NCI-H1930 (cell line): ENCODE measurements around the gene AMOTL1.
"Not testable (repeated sequence)": the region's sequence is repeated elsewhere in the genome, so short reads cannot be mapped to it uniquely, and the experiment has no call there.

Experiments
- DNase-seq, 2 experiments: peaks; one replicate each; lab custom pipeline; 2025; lab: John Stamatoyannopoulos, UW

Gene AMOTL1

DNA sequence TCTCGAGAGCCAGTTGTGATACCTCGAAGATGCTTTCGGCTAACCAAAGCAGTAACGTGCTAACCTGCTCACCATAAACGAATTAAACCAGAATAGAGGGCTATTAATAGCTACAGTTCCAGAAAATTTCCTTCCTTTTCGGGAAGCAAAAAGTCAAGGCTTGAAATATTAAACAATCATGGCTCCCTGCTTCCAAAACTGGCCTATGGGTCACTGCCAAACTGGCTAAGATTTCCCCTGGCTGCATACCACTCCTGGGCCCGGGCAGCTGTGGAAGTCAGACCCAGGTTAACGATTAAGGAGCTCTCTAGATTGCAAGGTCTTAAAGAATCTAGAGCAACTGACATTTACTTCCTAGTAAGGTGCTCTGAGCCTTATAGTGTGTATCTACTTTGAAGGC lies 1.7 kb downstream of the AMOTL1 start:
- DNase-seq: no peak

DNA sequence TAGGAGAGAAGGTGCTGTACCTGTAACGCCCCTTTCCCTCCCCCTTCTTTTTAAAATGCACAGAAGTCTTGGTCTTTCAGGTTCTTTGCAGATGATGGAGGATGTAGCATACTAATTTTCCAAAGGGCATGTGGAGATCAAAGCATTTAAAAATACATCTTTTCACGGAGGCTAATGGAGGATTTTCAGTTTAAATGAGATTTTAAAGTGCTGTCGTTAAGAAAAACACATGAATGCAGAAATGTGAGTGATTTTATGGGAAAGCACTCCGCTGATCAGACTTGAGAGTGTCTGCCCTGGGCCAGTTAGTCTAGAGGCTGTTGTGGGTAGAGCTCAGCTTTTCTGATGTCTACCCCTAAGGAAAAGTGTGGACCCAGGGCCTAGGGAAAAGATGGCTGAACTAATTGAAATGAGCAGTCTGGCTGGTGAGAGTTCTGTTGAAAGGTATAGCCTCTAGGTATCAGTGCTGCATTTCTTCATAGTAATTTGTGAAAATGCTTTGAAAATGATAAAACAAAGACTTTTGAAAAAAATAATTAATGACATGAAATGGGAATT lies 2.5 kb downstream of the AMOTL1 start:
- no peak for DNase-seq

DNA sequence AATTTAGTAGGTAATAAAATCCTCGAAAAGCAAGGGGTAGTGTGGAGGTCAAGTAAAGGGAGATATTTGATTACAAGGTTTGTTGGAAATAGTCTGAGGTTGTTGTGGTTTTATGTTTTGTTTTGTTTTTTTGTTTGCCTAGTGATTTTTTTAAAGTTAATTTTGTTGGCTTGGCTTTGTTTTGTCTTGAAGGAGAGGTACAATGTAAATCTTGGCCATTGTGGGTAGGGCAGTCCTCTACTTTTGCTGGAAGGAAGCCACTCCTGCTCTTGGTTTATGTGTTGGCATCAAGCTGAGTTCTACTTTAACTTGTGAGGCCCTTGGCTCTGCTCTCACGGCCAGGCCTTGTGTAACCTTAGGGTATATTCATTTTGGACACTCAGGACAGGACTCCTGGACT lies 3.2 kb downstream of the AMOTL1 start:
- no peak for DNase-seq

DNA sequence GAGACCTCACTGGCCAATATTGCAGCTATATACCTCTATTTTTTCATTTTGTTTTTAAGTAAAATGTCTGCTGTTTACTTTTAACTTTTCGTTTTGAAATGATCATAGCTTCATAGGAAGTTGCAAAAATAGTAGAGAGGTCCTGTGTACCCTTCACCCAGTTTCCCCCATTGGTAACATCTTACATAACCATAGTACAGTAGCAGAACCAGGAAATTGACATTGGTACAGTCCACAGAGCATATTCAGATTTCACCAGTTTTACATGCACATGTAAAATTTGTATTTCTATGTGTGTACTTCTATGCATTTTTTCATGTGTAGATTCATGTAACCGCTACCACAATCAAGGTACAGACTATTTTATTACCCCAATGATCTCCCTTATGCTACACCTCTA lies 3.8 kb downstream of the AMOTL1 start:
- no peak for DNase-seq

DNA sequence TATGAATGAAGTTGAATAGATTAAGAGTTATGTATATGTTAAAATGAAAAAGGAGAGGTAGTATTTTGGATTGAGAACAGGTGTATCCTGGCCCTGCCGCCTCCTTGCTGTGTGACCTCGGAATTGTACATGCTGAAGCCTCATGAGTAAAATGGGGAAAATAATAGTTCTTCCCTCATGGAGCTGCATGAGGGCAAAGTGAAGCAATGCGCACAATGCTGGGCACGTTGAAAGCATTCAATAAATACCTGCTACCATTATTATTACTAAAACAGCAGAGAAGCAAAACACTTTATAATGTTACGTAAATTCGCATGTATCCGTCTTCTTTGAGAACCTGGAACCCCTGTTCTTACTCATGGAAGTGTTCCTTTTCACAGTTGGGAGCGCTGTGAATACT lies 5.7 kb downstream of the AMOTL1 start:
- no peak for DNase-seq

DNA sequence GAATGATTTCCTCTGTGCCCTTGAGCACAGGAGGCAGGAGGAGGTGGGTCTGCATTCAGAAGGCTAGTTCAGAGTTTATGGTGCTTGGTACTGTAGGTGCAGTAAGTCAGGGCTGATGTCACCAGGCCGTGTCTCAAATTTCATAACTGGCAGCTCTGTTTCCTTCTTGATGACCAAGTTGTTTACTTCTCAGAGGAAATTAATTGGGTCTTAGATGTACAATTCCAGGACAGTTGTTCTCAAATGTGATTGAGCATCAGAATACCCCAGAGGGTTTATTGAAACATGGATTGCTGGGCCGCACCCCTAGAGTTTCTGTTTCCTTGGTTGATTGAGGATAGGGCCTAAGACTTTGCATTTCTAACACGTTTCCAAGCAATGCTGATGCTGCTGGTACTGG lies 6.2 kb downstream of the AMOTL1 start:
- DNase-seq: no peak

DNA sequence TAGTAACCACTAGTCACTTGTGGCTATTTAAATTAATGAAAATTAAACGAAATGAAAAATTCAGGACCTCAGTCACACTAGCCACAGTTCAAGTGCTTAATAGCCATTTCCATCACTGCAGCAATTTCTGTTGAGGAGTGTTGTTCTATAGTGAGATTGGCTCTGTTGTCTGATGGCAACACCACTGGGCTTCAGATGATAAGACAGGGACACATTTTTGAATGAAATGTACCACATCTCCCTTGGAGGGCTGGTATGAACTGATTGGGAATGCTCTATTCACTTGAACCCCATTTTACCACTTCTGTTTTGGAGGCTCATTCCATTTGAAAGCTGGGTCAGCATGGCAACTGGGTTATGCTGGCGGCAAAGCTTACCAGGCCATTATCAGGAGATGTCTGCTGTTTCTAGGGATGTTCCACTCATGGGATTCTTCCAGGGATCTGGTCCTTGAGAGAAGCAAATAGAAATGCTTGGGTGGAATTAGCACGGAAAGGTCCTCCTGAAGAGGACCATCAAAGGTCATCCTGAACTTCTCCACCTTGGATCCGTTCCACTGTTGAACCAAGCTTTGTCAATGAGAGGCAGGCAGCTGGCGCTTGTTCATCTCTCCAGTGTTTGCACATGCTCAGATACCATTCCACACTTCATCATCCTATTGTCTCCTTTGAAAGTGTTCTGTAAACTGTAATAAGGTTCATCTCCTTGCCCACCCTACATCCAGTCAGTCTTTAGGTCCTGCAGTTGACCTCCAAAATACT lies 7.6 kb downstream of the AMOTL1 start:
- DNase-seq: peak; percentile 18 to 22

DNA sequence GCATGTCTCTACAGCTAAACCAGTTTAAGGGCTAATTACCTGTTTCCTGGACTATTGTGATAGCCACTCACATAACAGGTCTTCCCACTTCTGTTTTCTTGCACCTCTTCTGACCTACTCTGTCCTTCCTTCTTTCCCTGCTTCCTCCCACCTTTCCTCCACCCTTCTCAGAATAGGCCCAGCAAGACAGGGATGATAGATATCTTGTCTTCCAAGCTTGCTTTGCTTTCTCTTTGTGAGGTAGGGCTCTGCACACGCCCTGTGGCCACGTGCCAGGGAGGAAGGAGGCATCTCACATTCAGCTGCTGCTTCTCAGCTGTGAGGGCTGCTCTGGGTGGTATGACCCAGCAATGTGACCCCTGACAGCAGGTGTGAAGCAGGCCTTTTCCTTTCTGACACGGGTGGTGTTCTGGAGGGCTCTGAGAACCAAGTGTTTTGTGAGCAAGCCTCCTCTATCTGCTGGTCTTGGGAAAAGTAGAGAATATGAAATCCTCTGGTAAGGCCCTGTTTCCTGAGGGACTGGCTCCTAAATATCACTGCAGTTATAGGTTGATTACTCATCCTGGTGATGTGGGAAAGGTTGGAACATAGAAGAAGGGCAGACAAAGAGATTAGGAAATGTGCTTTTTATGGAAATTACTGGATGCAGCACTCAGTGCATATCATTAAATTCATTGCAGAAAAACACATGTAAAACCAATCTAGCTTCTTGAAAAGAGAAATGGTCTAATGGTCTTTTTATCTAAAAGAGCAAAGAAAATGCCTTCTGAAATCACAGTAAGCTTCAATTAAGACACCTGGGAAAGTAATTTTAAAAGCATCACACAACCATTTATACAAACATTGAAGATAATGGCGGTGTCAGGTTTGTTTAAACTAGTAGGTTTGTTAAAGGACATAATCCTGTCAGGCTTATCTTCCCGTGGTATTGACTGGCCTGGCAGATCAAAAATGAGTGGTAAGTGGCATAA lies 8.5 kb downstream of the AMOTL1 start:
- DNase-seq: peak; percentile 64 to 70

DNA sequence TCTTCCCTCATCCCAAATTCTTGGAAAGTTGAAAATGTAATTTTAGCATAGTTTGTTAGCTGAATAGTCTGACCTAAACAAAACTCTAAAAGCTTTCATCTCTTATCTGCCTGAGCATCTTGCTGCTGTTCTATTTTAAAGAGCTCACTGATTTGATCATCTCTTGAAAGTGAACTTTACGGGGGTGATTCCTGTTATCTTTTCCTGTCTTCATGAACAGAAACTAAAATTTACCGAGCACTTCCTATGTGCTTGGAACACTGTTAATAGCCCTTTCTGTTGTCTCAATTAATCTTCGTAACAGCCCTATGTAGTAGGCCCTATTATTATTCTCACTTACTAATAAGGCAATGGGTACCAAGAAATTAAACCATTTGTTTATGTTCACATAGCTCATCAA lies 12.3 kb downstream of the AMOTL1 start:
- no peak for DNase-seq

DNA sequence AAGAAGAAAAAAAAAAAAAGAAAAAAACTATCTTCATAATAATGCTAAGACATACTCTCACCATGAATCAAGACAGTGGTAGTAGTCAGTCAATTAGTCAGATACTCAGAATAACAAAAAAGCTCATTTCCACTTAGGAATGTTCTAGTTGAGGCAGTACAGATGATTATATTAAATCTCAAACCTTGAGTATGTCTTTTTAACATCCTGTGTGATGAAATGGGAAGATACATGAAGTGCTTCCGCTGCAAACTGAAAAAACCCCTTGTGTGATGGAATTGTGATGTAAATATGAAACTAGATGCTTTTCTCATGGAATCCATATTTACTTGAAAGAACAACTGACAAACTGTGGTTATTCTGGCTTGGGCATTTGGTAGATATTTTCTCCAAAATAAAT lies 13.7 kb downstream of the AMOTL1 start:
- DNase-seq: no peak

DNA sequence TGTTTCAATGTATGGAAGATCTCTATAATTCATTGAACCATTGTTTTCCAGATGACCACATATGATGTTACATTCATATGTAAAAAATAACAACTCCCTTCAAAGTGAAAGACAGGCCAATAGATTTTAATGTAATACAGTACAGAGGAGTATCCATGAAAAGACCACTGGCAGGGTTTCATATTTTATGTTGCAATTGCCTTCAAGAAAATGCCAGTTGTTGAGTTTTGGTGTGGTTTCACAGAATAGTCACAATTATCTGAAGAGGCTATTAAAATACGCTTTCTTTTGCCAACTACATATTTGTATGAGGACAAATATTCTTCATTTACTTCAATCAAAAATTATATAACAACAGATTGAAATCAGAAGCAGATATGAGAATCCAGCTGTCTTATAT lies 14.3 kb downstream of the AMOTL1 start:
- DNase-seq: no peak

DNA sequence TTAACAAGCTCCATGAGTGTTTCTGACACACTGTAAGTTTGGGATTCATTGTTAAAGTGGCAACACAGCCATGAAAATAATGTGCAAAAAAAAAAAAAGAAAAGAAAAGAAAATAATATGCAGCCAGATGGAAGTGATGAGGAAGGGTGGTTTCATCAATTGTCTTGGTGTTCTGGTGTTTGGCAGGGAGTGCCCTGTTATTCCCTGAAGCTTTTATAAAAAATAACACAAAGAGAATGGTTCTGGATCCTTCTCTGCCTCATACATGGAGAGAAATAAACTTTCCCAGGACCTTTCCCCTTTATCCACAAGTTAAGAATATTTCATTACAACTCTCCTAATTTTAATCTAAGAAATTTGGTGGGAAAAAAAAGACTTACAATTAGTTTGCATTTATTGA lies 16.7 kb downstream of the AMOTL1 start:
- no peak for DNase-seq

DNA sequence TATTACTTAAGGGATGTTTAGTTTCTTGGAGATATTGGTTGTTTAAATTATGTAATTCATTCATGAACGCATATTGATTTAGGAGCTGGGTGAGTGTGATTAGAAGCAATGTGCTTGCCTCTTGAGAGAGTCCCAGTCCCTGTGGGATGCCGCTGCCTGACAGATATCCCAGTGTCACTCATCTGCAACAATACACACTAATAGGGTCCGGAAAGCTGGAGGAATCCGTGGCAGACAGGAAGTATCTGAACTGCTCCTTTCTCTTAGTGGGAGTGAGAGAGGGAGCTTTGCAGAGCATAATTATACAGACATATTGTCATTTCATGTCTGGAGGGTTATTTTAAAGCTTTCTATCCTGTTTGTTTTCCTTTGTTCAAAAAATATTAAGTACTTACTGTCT lies 17.4 kb downstream of the AMOTL1 start:
- no peak for DNase-seq

DNA sequence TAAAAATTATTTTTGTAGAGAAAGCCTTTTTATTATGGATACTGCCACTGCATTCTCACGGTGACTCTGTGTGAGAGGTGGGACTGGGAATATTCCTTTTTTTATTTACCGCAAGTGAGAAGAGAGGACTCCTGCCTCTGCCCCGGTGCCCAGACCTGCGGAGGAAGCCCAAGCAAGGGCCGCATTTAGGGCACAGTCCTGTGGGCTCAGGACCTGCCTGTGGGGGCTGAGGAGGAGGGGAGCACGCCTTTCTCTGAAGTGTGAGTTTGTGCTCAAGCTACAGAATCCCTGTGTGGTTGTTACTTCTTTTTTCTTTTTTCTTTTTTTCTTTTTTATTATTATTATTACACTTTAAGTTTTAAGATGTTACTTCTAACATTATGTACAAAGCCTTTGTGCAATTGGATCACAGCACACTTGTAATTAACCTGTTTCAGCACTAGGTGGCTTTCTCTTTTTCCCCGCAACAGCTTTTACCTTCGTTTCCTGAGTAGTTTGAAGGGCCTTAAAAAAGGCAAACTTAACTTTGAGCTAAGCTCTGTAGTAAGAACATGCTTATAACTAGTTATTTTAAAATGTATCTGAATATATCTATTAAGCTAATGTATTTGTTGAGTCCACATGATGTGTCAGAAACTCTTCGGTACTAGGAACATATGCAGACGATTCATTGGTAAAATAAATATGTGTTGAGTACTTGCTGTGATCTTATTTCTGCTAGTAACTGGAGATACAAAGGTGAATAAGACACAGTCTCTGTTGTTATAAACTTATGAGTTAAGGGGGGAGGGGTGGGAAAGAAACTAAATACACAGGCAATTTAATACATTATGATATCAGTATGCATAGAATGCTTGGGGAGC lies 18.3 kb downstream of the AMOTL1 start:
- no peak for DNase-seq

DNA sequence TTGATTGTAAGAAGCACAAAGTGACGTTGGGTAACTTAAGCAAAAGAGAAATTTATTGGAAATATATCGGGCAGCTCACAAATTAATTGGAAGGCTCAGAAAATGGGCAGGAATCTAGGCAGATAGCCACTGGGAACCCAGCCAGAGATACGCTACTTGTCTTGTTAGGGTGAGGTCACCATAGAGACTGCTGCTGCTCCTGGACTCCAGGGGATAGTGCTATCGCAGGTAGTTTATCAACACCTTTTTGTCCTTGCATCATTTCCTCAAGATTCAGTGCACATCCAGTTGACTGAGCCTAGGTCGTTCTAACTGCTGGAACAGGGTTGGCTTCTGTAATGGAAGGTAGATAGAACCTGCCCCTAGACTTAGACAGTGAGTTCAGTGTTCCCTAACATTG lies 19.6 kb downstream of the AMOTL1 start:
- no peak for DNase-seq

DNA sequence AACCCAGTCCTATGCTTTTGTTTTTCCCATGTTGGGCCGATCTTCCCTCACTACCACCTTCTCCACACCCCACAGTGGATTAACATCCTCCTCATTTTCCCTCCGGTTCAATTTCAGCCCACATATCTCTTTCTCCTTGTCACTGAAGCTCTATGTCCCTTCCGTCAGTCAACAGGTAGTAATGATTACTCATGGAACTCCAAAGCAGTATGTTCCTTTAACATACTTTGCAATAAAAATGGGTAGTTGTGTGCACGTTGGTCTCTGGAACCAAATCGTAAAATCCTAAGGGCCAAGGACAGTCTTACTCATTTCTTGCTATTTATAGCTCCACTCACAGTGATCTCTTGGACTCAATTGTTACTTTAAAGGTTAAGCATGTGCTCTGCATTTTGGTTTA lies 20.2 kb downstream of the AMOTL1 start:
- no peak for DNase-seq

DNA sequence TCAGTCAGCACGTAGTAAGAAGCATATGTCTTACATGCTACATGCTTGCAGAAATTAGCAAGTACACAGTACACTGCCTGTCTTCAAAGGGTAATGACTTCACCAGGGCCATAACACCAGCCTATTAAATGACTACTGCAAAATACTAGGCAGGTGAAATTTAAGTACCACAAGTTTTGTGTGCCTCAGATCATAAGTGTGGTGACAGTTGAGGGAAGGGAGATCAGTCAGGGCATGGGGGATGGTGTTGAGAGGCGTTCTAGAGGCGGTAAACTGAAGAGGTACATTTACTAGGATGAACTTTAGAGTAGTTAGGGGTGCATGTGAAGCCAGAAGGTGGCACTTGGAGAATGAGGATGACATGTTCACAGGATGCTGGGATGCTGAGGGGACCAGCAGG lies 22.0 kb downstream of the AMOTL1 start:
- no peak for DNase-seq

DNA sequence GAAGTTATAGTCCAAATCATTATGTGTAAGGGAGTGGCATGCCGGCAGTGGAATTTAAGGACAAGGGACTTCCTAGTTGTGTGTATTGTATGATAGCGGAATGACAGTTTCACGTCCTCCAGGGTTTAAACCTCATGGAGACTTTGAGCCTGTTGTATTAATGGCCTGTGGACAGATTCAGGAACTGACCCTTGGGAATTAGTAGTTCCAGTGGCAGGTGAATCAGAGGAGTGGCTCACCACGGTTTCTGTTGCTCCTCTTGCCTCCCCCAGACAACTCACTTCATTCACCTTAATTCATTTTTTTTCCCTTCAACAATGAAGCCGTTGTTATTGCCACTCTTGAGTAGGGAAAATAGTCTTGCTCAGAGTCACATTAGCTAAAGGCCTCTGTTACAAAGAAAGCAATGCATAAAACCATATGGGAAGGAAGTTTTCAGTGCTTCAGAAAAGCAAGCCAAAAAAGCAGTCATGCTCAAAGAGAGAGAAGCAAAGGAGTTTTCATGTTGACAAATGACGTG lies 22.6 kb downstream of the AMOTL1 start:
- DNase-seq: no peak

DNA sequence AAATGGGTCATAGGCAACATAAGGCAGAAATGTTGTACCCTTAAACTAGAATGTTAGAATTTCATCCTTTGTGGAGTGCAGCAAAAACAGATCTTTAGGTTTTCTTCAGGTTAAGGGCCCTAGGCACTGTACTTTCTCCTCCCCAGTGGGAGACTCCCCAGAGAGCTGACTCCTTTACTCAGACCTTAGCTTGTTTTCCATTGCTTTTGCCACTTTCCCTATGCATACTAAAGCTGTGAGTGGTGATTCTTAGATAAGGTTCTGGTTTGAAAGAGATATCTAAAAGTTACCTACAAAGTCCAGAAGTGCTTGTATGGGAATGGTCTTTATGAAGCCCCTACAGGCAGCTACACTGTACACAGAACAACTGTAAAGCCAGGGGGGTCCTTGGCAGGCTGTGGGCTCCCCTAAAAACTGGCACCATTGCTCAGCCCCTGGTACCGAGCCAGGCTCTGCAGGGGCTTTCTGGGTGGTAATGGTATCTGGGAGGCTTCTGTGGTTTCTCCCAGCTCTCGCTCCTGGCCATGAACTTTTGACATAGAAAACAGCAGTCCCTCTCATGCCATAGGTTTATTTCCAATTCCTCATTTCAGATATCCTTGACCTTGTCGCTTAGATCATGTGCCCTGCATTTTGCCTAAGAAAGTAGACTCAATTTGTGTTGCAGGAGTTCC lies 23.2 kb downstream of the AMOTL1 start:
- no peak for DNase-seq

DNA sequence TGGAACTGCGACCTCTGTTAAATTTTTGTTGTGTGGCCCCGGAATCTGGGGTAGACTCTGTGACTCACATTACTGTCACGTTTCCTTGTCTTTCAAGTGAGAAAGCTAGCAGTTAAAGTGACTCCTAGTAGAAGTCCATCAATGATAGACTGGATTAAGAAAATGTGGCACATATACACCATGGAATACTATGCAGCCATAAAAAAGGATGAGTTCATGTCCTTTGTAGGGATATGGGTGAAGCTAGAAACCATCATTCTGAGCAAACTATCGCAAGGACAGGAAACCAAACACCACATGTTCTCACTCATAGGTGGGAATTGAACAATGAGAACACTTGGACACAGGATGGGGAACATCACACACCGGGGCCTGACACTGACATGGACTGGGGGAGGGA lies 23.8 kb downstream of the AMOTL1 start:
- not testable (repeated sequence) for DNase-seq

DNA sequence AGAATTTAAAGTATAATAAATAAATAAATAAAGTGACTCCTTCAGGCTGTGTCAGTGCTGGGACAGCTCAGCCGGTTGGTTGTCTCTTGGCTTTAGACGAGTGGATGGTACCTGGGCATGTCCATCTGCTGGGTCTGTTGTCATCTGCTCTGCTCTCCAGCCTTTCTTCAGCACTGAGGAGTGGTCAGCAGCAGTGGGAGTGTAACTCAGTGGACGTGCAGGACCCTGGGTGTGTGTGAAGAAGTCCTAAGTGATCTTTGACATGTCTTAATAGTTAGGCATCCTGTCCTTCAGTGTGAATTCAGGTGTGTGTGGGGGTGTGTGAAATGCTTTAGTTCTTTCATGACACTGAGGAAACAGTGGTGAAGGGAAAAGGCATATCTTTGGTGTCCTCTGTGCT lies 24.3 kb downstream of the AMOTL1 start:
- no peak for DNase-seq
